Activated naive CD8-positive, alpha-beta T cell (primary cell): ENCODE measurements around the gene TET3.

Experiments
- H3K27ac Mint-ChIP-seq: one replicate; pipeline ENCODE4 v1.8.0; 2021; ENCODE audit warnings: mixed read lengths
- H3K27me3 Mint-ChIP-seq: one replicate; pipeline ENCODE4 v1.8.0; 2021; ENCODE audit warnings: mixed read lengths
- H3K36me3 Mint-ChIP-seq: one replicate; pipeline ENCODE4 v1.8.0; 2021; ENCODE audit warnings: mixed read lengths
- H3K4me1 Mint-ChIP-seq: one replicate; pipeline ENCODE4 v1.8.0; 2021; ENCODE audit warnings: low read depth, mixed read lengths
- H3K4me3 Mint-ChIP-seq: one replicate; pipeline ENCODE4 v1.8.0; 2021; ENCODE audit warnings: mild to moderate bottlenecking, mixed read lengths
- H3K9me3 Mint-ChIP-seq: one replicate; pipeline ENCODE4 v1.8.0; 2021; ENCODE audit warnings: low read depth, mixed read lengths

TET3 gene

DNA sequence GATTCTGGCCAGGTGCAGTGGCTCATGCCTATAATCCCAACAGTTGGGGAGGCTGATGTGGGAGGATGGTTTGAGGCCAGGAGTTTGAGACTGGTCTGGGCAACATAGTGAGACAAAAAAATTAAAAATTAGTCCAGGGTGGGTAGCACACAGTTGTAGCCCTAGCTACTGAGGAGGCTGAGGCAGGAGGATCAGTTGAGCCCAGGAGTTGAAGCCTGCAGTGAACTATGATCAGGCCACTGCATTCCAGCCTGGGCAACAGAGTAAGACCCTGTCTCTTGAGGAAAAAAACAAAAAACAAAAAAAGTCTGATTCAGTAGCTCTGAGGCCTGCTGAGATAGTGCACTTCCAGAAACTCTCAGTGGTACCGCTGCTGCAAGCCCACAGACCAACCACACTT is 7.9 kb upstream of the TET3 start:
- peak overlapping the region; percentile 18 for H3K27ac Mint-ChIP-seq

DNA sequence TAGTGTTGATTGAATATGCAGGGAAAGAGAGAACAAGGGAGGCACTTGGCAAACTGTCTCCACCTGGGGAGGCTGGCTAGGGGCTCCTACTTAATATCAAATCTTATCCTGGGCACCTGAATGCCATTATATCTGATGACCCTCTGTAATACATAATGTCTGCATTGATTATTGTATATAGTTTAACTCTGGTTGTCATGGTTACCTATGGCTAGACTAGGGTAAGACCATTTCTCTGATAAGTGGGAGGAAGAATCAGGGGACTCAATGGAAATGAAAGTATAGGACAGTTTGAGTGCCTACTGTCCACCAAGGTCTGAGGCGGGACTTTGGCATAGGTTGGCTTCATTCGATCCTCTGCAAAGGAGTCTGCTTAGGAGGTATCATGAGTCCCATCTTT is 7.2 kb upstream of the TET3 start:
- Mint-ChIP-seq H3K36me3 (no peaks in the 10 kb centered on the region), H3K9me3 (no peaks in the 10 kb centered on the region), H3K4me3 (peak overlapping the region; percentile 18), H3K27ac (peak overlapping the region; percentile 79), H3K4me1 (peaks cover 81% of the 10 kb centered on the region), H3K27me3 (no peaks in the 10 kb centered on the region)

More for the DNA sequence above, 7.9 kb upstream of the TET3 start:
- Mint-ChIP-seq H3K4me1 (peaks cover 83% of the 10 kb centered on the region), H3K27me3 (no peaks in the 10 kb centered on the region), H3K9me3 (no peaks in the 10 kb centered on the region), H3K4me3 (peak overlapping the region; percentile 2), H3K36me3 (no peaks in the 10 kb centered on the region)

DNA sequence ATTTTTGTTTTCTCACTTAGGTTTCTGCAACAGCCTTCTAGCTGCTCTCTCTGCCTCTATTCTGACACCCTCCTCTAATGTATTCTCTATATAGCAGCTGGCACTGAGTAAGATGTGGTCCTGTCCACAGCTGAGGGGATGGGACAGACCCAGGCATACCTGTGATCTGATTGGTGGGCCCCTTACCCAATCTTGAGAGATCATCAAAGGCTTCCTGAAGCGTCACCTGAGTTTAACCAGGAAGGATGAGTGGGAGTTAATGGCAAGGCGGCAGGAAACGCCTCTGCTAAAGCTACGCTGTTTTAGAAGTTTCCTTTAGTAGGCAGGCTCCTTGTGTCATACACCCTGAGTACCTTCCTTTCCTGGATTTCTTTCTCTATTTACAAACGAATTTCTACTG is 5.7 kb upstream of the TET3 start:
- H3K27ac Mint-ChIP-seq: peak overlapping the region; percentile 84

DNA sequence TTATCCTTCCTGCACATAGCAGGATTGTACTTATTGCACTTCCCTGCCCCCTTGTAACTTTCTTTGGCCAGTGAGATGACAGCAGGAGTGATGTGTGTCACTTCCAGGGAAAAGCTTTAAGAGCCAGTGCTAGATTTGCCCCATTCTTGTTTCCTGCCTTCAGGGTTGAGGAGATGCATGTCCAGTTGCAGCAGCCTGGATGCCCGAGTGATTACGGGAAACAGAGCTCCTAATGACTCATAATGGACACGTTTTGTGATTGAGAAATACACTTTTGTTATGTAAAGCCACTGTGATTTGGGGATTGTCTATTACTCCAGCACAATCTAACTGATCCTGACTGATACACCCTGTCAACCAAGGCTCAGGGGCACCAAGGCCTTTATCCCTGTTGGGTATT is 5.0 kb upstream of the TET3 start:
- no peaks in the 10 kb centered on the region for H3K9me3 Mint-ChIP-seq
- no peaks in the 10 kb centered on the region for H3K36me3 Mint-ChIP-seq
- no peaks in the 10 kb centered on the region for H3K27me3 Mint-ChIP-seq
- H3K4me1 Mint-ChIP-seq: peaks cover 83% of the 10 kb centered on the region
- H3K27ac Mint-ChIP-seq: peak overlapping the region; percentile 84
- H3K4me3 Mint-ChIP-seq: peak overlapping the region; percentile 78

More for the DNA sequence above, 5.7 kb upstream of the TET3 start:
- peak overlapping the region; percentile 78 for H3K4me3 Mint-ChIP-seq
- no peaks in the 10 kb centered on the region for H3K9me3 Mint-ChIP-seq
- H3K4me1 Mint-ChIP-seq: peaks cover 83% of the 10 kb centered on the region
- no peaks in the 10 kb centered on the region for H3K27me3 Mint-ChIP-seq
- no peaks in the 10 kb centered on the region for H3K36me3 Mint-ChIP-seq

DNA sequence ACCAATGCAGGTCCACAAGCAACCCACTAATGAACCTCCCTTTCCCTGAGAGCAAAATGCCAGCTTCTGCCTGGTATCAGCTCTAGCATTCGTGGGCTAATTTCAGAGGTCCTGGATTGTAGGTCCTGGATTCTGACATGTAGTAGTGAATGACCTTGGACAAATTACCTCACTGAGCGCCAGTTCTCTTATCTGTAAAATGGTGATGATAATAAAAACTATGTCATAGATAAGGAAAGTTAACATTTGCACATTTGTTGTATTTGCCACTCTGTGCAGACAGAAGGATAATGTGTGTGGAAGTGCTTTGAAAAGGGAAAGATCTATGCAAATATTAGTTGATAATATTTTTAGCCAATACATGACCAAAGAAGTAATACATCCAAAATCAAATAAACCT is 4.1 kb upstream of the TET3 start:
- peak overlapping the region; percentile 38 for H3K4me3 Mint-ChIP-seq
- H3K4me1 Mint-ChIP-seq: peaks cover 78% of the 10 kb centered on the region
- no peaks in the 10 kb centered on the region for H3K27me3 Mint-ChIP-seq
- no peak overlapping the region for H3K27ac Mint-ChIP-seq
- no peaks in the 10 kb centered on the region for H3K9me3 Mint-ChIP-seq
- no peaks in the 10 kb centered on the region for H3K36me3 Mint-ChIP-seq

DNA sequence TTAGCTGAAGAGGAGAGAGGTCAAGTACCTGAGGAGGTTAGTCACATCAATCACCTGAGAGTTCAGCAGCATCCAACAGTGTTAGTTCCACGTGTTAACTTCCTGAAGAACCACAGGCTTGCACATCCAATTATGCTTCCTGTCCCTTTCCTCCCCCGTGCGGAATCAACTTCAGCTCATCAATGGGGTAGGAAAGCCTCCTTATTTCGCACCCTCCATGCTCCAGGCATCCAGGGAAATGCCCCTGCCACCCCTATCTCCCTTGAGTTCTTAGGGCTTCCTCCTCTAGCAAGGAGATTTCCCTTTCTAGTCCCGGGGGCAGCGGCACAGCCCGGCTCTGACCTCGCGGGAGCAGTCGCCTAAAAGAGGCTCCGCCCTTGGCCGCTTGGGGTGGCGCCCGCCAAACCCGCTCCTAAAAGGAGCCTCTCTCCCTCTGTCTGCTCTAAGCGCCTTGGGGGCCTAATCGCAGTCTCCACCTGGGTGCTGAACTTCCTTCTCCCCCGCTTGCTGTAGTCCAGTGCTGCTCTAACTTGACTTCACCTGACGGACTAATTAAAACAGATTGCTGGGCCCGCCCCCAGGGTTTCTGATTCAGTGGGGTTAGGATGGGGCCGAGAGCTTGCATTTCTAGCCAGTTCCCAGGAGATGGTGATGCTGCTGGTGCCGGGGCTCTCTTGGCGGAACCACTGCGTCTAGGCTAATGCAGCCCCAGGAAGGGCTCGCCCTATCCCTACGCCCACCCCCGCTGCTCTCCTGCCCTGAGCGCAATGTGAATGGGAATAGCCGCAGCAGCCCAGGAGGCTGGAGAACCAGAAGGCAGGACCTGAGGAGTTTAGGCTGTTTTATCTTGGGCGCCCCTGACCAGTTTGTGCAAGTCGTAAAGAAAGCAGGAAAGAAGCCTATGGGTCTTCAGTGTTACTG is 3.4 kb upstream of the TET3 start:
- Mint-ChIP-seq H3K27ac (peak overlapping the region; percentile 77), H3K27me3 (no peaks in the 10 kb centered on the region), H3K4me3 (peak overlapping the region; percentile 51), H3K9me3 (no peaks in the 10 kb centered on the region), H3K4me1 (peaks cover 72% of the 10 kb centered on the region), H3K36me3 (no peaks in the 10 kb centered on the region)

DNA sequence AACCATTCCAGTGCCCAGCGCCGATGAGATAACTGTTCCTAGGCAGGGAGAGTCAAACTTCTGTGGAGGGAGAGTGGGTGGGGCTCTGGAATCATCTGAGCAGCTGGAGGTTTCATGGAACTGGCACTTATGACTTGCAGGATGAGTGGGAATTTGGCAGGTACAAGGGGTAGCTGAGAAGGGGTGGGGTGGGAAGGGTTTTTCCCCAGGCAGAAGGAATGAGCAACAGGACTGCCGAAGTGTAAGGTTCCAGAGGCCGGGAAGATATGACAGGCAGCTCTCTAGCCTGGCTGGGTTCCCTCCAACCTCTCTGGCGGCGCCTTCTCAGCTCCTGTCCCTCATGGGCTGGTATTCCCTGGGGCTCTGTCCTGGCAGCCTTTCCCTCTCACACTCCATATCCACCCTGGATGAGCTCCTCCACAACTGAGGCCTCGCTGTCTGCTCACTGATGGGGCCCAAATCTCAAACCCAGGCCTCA is 2.5 kb upstream of the TET3 start:
- H3K27ac Mint-ChIP-seq: no peak overlapping the region
- H3K4me3 Mint-ChIP-seq: peak overlapping the region; percentile 51

DNA sequence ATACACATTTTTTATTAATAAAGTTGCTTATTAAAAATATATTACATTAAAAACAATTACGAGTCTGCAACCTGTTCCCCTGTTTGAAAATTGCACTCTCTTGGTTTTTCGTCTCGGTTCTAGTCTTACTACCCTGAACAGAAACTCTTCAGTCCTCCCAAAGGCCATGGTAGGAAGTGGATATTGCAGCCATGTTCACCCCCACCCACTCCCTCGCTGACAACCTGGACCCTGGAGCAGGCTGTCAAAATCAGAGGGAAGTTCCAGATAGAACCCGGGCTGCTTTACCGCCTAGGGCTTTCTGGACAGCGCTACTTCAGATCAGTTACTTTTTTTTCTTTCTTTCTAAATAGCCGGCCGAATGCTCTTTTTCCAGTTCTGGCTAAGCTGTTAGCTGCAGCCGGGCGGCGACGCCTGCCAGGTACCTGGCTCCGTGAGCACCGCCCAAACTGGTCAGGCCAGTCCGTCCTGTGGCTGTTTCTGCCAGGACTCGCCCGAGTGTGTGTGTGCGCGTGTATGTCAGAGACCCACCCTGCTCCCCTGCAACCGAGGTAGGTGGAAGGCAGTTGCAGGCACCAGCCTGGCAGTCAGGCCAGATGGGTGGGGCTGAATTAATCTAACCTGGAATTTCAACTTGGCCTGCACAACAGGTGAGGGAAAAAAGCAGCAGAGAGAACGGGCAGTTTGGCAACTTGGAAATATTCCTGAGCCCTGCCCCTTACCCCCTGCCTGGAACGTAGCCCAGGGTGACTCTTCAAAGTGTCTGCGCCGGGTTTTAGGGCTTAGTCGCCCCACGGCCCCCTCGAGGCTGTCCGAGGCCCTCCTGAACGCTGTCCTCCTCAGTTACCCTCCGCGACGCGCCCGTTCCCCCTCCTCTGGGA is 1.1 kb upstream of the TET3 start:
- Mint-ChIP-seq H3K4me3 (peak overlapping the region; percentile 87), H3K27me3 (no peaks in the 10 kb centered on the region), H3K9me3 (no peaks in the 10 kb centered on the region), H3K4me1 (peaks cover 72% of the 10 kb centered on the region), H3K36me3 (peaks cover 8% of the 10 kb centered on the region), H3K27ac (peak overlapping the region; percentile 94)

More for the DNA sequence above, 2.5 kb upstream of the TET3 start:
- Mint-ChIP-seq H3K4me1 (peaks cover 72% of the 10 kb centered on the region), H3K9me3 (no peaks in the 10 kb centered on the region), H3K36me3 (peaks cover 5% of the 10 kb centered on the region), H3K27me3 (no peaks in the 10 kb centered on the region)

DNA sequence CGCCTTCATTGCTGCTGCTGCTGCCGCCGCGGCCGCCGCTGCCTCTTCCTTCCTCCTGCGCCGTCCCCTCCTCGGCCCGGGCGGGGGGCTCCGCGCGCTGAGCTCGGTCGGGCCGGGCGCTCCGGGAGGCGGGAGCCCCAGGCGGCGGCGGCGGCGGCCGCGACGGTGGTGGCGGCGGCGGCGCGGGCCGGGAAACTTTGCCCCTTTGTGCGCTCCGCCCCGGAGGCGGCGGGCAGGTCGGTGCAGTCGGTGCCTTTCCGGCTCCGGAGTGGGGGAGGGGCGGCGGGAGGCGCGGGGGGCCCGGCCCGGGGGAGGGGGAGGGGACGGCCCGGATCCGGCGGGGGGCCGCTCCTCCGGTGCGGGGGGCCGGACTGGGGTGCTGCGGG is 205 bp downstream of the TET3 start:
- Mint-ChIP-seq H3K27ac (no peak overlapping the region), H3K4me3 (no peak overlapping the region), H3K4me1 (peaks cover 72% of the 10 kb centered on the region), H3K27me3 (no peaks in the 10 kb centered on the region), H3K36me3 (peaks cover 15% of the 10 kb centered on the region), H3K9me3 (no peaks in the 10 kb centered on the region)

DNA sequence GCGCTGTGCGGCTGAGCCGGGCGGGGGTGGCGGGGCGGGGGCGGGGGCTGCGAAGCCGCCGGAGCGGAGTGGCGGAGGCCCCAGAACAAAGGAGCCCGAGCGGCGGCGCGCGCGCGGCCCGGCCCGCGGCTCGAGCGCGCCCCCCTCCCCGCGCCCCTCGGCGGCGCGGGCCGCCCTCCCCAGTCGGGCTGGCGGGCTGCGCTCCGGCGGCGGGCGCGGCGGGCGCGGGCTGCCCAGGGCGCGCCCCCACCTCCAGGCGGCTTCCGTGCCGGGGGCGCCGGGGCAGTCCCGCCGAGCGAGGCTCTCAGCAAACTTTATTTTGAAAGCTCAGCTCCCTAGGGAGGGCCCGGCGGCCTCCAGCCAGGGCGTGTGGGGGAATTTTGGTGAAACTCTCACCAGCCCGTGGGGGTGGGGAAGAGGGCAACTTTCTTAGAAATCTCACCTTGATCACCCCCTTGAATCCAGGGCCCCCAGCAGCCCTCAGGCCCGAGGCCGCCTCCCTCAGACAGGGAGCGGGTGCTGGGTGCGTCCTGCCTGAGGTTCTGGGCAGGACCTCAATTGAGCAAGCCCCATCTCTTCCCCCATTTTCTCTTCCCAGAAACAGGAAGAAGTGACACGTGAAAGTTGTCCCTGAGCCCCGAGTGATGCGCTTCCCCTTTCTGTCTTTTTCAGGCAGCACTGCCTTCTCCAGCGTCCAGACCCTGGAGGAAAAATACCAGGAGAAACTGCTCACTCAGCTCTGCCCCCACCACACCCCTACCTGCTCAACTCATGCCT is 786 bp downstream of the TET3 start:
- Mint-ChIP-seq H3K27ac (peak overlapping the region; percentile 73), H3K27me3 (no peaks in the 10 kb centered on the region), H3K36me3 (peaks cover 20% of the 10 kb centered on the region), H3K9me3 (no peaks in the 10 kb centered on the region), H3K4me1 (peaks cover 72% of the 10 kb centered on the region), H3K4me3 (peak overlapping the region; percentile 93)

DNA sequence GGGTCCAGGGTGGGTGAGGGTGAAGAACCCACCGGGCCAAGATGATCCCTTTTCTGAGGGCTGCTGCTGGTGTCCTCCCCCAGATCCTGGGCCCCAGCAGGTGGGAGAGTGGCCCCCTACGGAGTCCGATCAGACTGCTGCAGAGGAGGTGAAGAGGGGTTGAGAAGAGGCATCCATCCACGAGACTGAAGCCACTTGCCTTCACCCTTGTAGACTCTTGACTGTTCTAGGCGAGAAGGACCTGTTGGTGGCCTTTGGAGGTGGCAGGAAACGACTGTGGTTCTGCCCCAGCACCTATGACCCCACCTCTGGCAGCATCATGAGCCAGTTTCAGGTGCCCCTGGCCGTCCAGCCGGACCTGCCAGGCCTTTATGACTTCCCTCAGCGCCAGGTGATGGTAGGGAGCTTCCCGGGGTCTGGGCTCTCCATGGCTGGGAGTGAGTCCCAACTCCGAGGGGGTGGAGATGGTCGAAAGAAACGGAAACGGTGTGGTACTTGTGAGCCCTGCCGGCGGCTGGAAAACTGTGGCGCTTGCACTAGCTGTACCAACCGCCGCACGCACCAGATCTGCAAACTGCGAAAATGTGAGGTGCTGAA is 1.5 kb downstream of the TET3 start:
- peak overlapping the region; percentile 73 for H3K27ac Mint-ChIP-seq
- H3K36me3 Mint-ChIP-seq: peaks cover 25% of the 10 kb centered on the region
- peaks cover 70% of the 10 kb centered on the region for H3K4me1 Mint-ChIP-seq
- peak overlapping the region; percentile 93 for H3K4me3 Mint-ChIP-seq
- no peaks in the 10 kb centered on the region for H3K9me3 Mint-ChIP-seq
- no peaks in the 10 kb centered on the region for H3K27me3 Mint-ChIP-seq

DNA sequence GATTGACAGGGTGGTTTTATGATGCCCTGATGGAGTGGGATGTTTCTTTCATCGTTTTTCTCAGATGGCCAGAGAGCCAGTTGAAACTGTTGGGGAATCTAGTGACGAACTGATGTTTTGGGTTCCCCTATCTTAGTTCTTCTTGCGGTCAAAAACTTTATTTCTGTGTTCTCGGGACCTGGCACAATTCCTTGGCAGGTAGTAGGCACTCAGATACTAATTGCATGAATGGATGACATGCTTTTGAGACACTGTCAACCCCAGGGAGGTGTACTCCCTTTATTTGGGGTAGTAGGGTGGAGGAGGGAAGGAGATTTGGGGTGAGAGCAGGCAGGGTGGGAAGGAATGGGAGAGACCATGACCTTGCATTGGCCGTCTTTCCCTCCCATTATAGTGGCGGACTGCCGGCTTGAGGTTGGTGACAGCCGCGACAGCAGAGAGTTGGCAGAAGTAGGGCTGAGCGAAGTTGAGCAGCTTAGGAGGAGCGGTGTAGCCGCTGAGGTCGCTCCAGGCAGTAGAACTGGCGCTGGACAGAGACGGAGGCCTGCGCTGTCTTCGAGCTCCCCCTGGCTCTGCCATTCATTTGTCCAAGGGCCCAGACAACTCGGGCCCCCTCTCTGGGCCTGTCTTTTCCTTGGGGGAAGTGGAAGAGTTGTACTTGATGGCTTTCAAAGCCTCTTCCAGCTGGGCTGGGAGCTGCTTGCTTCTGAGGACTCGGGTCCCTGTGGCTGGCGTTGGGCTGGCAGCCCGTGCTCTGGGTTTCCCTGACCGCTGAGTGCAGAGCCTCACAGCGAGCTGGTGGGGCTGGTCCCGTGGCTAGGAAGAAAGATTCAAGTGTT is 2.6 kb downstream of the TET3 start:
- peak overlapping the region; percentile 93 for H3K4me3 Mint-ChIP-seq
- H3K36me3 Mint-ChIP-seq: peaks cover 29% of the 10 kb centered on the region
- peak overlapping the region; percentile 73 for H3K27ac Mint-ChIP-seq
- peaks cover 65% of the 10 kb centered on the region for H3K4me1 Mint-ChIP-seq
- H3K27me3 Mint-ChIP-seq: no peaks in the 10 kb centered on the region
- H3K9me3 Mint-ChIP-seq: peaks cover 3% of the 10 kb centered on the region

DNA sequence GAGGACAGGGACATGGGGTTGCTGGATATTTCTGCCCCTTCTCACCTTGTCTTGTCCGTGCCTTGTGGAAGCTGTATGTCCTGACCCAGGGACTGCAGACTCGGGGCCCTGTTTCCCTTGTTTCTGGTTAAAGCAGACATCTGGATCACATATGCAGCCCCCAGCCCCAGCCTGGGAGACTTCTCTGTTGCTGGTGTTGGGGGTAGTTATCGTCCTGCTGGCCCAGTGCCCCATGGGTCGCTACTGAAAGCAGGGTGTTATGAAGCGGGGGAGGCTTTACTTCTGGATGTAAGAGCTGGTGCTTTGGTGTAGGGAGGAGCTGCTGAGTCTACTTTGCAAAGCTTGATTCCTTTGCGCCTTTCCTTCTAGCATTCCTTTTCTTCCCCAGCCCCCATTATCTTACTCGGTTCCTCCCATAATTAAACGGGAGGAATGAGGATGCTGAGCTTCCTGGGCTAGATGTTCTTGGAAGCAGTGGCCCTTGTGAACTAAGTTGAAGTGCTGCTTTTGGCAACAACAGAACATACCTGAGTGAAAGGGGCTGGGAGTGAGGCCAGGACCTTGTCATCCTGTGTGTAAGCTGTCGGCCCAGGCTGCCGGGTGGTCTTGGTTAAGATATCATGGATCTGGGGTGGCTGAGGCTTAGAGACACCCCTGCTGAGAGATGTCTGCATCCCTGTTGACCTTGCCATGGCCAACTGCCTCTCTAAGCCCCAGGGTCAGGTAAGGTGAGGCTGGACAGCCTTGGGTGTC is 3.4 kb downstream of the TET3 start:
- Mint-ChIP-seq H3K27ac (peak overlapping the region; percentile 10), H3K4me1 (peaks cover 65% of the 10 kb centered on the region), H3K36me3 (peaks cover 29% of the 10 kb centered on the region), H3K27me3 (no peaks in the 10 kb centered on the region), H3K4me3 (peak overlapping the region; percentile 93), H3K9me3 (peaks cover 3% of the 10 kb centered on the region)
